Thyroid gland (tissue), 4 donors: ENCODE results near the gene PCTP. TPM values are rescaled to one million over a fixed set of nuclear protein-coding genes. Genes with fewer than 3 reads are reported as not detected.
A peak's percentile ranks its signal among the peaks of the same experiment; 100 is the strongest.

Source experiments
- DNase-seq, 2 donors: peaks; one replicate each; pipeline ENCODE4 v3.0.0-alpha.2; 2019
- H3K27ac ChIP-seq, 3 donors: fragments of 200-600 bp; sonication (generic); 1 replicate in 2 of 3; 2 replicates in 1 of 3; pipeline ENCODE4 v1.5.1; 2016 to 2019; ENCODE audit warnings: mild to moderate bottlenecking in 1 of 3, moderate library complexity in 1 of 3
- H3K27me3 ChIP-seq: fragments of 200-600 bp; sonication (generic); one replicate; pipeline ENCODE4 v1.5.1; 2019
- H3K36me3 ChIP-seq, 2 donors: fragments of 200-600 bp; sonication (generic); one replicate each; pipeline ENCODE4 v1.5.1; 2016 to 2019
- H3K4me1 ChIP-seq, 2 donors: fragments of 200-600 bp; sonication (generic); one replicate each; pipeline ENCODE4 v1.5.1; 2017 to 2019
- H3K4me3 ChIP-seq, 3 donors: fragments of 200-600 bp; sonication (generic); replicated peaks in 1 of 3; 1 replicate in 2 of 3; 2 replicates in 1 of 3; pipeline ENCODE4 v1.5.1; 2016; ENCODE audit warnings: mild to moderate bottlenecking in 1 of 3
- H3K9me3 ChIP-seq: fragments of 200-600 bp; sonication (generic); one replicate; pipeline ENCODE4 v1.5.1; 2017
- POLR2A ChIP-seq, 2 donors: fragments of 450-650 bp; IDR thresholded peaks; one replicate each; pipeline ENCODE4 v1.6.1; 2017; ENCODE audit warnings: antibody characterized with exemption in 2 of 2, mild to moderate bottlenecking in 2 of 2, moderate library complexity in 1 of 2
- WGBS, 2 donors: methylation state at CpG; one replicate each; pipeline ENCODE4 v1.1.5; 2017; 5-methylcytosine and 5-hydroxymethylcytosine counted together
- intact Hi-C: fragments of 100-400 bp; cut with DNase I; formaldehyde crosslinking; loops from one replicate; pipeline ENCODE4 v1.15.1; 2023
- total RNA-seq, 4 donors: library from RNA; depleted of rRNA; stranded (reverse); fragments of >200 nt; gene quantifications; one replicate each; pipeline ENCODE4 v1.2.3, GENCODE V29; 2016
- TF ChIP-seq, protein P1 (sequence below), 6 experiments: fragments of 200-600 bp in 3 of 6; fragments of 450-650 bp in 3 of 6; sonication (generic) in 3 of 6; IDR thresholded peaks; one replicate each; pipeline ENCODE4 v1.5.1; 2016 to 2019; ENCODE audit warnings: antibody characterized with exemption in 6 of 6, mild to moderate bottlenecking in 2 of 6, inconsistent platforms in 1 of 6, moderate library complexity in 1 of 6

Gene PCTP
- total RNA-seq, 4 donors from 2014 or later: 13.7 to 17.2 (median 14.8) TPM

DNA sequence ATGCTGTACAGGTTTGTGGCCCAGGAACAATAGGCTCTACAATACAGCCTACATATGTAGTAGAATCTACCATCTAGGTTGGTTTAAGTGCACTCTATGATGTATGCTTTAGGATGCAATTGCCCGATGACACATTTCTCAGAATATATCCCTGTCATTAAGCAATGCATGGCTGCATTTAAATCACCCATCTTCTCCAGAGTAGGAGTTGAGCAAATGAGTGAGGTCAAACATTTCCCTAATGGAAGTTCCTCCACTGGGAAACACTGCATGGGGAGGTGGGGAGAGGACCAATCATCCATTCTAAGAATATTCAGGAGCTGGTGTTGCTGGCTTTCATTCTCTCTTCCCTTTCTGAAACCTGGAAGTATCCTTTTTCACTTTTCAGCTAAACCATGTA lies 2.0 kb upstream of the PCTP start:
- H3K27ac ChIP-seq: no peak overlapping the region
- intact Hi-C loops: no loop called here
- no peaks in the 10 kb centered on the region for H3K36me3 ChIP-seq
- no peaks in the 10 kb centered on the region for H3K9me3 ChIP-seq
- WGBS, 2 donors: 96 to 100% methylated on average over 1 of the region's 1 CpG
- H3K27me3 ChIP-seq: no peaks in the 10 kb centered on the region
- H3K4me1 ChIP-seq: peaks cover 7 to 9% of the 10 kb centered on the region in 2 donors
- TF ChIP-seq, protein P1, sequence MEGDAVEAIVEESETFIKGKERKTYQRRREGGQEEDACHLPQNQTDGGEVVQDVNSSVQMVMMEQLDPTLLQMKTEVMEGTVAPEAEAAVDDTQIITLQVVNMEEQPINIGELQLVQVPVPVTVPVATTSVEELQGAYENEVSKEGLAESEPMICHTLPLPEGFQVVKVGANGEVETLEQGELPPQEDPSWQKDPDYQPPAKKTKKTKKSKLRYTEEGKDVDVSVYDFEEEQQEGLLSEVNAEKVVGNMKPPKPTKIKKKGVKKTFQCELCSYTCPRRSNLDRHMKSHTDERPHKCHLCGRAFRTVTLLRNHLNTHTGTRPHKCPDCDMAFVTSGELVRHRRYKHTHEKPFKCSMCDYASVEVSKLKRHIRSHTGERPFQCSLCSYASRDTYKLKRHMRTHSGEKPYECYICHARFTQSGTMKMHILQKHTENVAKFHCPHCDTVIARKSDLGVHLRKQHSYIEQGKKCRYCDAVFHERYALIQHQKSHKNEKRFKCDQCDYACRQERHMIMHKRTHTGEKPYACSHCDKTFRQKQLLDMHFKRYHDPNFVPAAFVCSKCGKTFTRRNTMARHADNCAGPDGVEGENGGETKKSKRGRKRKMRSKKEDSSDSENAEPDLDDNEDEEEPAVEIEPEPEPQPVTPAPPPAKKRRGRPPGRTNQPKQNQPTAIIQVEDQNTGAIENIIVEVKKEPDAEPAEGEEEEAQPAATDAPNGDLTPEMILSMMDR (IDR thresholded peaks at IDR 0.05): no peak
- TF ChIP-seq POLR2A (IDR thresholded peaks at IDR 0.05): no peak
- no peak for DNase-seq
- no peak overlapping the region for H3K4me3 ChIP-seq

DNA sequence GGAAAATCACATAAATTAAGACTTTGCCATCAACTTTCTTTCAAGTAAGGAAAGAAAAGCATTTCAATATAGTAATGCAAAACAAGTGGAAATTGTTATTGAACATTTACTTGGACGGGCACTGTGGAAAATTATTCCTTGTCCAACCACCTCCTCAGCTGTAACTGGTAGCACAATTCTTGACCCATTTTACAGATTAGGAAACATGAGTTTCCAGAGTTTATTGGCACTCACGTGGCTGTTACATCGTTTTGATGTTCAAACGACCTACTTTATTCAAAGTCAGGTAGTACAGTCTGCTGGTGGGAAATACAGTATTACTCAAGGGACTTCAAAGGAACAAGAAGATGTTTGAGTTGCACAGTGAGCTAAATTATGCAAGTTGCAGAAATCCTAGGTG lies 866 bp upstream of the PCTP start:
- no peaks in the 10 kb centered on the region for H3K27me3 ChIP-seq
- no peak for DNase-seq
- 81 to 82% methylated on average over 4 of the region's 4 CpGs for WGBS, 2 donors
- H3K9me3 ChIP-seq: no peaks in the 10 kb centered on the region
- H3K4me3 ChIP-seq: no peak overlapping the region
- peaks cover 7 to 9% of the 10 kb centered on the region in 2 donors for H3K4me1 ChIP-seq
- intact Hi-C loops: no loop called here
- no peaks in the 10 kb centered on the region for H3K36me3 ChIP-seq
- no peak overlapping the region for H3K27ac ChIP-seq
- TF ChIP-seq, protein P1 (IDR thresholded peaks at IDR 0.05): no peak
- no peak for TF ChIP-seq POLR2A (IDR thresholded peaks at IDR 0.05)

DNA sequence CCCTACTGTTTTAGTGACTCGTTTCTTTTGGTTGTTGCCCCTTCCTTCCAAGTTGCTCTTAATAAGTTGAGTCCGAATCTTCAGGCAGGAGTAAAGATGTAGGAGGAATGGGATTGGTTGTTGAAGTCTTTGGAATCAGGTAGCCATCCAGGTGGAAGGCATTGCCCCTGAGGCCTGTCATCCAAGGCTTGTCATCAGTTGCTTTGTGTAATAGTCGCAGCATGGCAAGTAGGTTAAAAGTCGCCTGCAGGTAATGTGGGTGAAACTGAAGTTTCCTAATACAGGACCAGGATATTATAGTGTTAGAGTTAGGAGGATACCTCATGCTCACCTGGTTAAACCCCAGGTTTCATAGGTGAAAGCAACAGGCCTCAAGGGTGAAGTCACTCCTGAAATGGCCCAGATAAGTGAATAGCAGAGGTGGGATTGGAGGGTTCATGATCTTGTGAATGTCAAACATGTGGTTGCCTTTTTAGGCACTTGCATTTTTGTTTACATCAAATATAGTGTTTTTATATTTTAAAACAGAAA lies 934 bp downstream of the PCTP start:
- WGBS, 2 donors: 66 to 69% methylated on average over 4 of the region's 4 CpGs
- H3K4me3 ChIP-seq: peak overlapping the region in 2 of 3 donors; percentile 90 to 93
- no peaks in the 10 kb centered on the region for H3K27me3 ChIP-seq
- H3K9me3 ChIP-seq: no peaks in the 10 kb centered on the region
- intact Hi-C loops: no loop called here
- peak overlapping the region; percentile 84 to 88 (median 86) for H3K27ac ChIP-seq
- H3K4me1 ChIP-seq: peaks cover 7 to 9% of the 10 kb centered on the region in 2 donors
- H3K36me3 ChIP-seq: no peaks in the 10 kb centered on the region
- no peak for TF ChIP-seq POLR2A (IDR thresholded peaks at IDR 0.05)
- TF ChIP-seq, protein P1 (IDR thresholded peaks at IDR 0.05): no peak
- DNase-seq: no peak

DNA sequence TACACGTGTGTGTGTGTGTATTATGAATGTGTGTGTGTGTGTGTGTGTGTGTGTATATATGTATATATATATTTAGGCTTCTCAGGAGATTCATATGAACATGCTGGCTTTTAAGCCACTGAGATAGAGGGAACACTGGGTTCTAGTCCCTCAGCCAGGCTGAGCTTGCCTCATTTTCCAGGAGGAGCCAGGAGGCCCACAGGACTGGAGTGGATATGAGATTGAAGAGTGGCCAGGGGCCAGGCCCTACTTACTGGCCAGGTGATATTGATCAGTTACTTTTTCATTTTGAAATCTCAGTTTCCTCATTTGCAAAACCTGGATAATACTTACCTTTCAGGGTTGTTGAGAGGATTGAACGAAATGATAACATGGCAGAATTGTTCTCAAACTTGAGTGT lies 5.8 kb downstream of the PCTP start:
- H3K36me3 ChIP-seq: no peaks in the 10 kb centered on the region
- peaks cover 23 to 26% of the 10 kb centered on the region in 2 donors for H3K4me1 ChIP-seq
- no peak overlapping the region for H3K4me3 ChIP-seq
- H3K27me3 ChIP-seq: no peaks in the 10 kb centered on the region
- WGBS, 2 donors: 94 to 97% methylated on average over 2 of the region's 2 CpGs
- no peaks in the 10 kb centered on the region for H3K9me3 ChIP-seq
- DNase-seq: no peak
- TF ChIP-seq, protein P1 (IDR thresholded peaks at IDR 0.05): no peak
- TF ChIP-seq POLR2A (IDR thresholded peaks at IDR 0.05): no peak
- H3K27ac ChIP-seq: no peak overlapping the region
- intact Hi-C loops: no loop called here

DNA sequence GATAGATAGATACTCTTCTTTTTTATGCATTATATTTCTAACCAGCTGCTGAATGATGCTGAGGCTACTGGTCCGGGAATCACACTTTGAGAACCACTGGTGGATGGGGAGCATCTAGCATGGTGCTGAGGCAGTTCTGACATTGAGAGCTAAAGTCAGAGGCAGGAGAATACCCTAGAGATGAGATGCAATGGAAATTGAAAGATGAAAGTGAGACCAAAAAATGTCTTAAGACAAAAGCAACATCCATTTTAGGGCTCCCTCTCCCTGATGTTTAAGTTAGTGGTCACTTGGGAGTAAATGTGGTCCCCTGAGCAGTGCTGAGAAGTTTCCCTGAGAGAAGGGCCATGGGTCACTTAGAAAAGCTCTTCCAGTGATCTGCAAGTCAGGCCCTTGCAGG lies 6.8 kb downstream of the PCTP start:
- WGBS, 2 donors: 96 to 97% methylated on average over 1 of the region's 1 CpG
- H3K4me3 ChIP-seq: no peak overlapping the region
- no peaks in the 10 kb centered on the region for H3K27me3 ChIP-seq
- no peaks in the 10 kb centered on the region for H3K9me3 ChIP-seq
- DNase-seq: no peak
- peaks cover 18% of the 10 kb centered on the region in 2 donors for H3K4me1 ChIP-seq
- H3K36me3 ChIP-seq: no peaks in the 10 kb centered on the region
- TF ChIP-seq, protein P1 (IDR thresholded peaks at IDR 0.05): no peak
- TF ChIP-seq POLR2A (IDR thresholded peaks at IDR 0.05): no peak
- H3K27ac ChIP-seq: no peak overlapping the region
- intact Hi-C loops: no loop called here
